ENCODE results near the gene SH3RF1. TPM values are rescaled to one million over a fixed set of nuclear protein-coding genes. Genes with fewer than 3 reads are reported as not detected.

SH3RF1 gene
- polyA plus RNA-seq, 2 donors: 1.8 to 3.1 TPM

DNA sequence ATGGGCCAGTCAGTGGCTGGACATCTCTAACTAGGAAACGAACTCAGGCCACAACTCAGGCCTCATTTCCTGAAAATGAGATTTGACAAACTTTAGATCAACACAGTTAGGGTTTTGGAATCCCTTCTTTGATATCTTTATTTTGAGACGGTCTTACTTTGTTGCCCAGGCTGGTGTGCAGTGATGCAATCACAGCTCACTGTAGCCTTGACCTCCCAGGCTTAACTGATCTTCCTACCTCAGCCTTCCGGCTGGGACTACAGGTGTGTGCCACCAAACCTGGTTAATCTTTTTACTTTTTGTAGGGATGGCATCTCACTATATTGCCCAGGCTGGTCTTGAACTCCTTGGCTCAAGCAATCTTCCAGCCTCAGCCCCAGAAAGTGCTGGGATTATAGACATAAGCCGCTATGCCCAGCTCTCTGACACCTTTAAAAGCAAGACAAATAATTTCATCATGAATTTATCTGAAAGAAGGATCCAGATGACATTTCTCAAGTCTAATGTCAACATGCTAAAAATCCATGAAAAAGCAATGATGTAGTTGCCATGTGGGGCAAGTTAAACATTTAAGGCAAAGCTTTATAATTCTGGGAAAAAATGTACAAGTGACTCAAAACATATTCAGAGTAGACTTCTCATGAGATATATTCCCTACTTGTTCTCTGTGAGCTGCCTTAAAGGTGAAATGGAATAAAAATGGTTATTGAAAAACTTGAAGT lies 171.6 kb downstream of the SH3RF1 start:
- H3K4me3 ChIP-seq (ENCODE audit: low read depth in 1 of 2, low read length in 2 of 2): no peak overlapping the region
- no peaks in the 10 kb centered on the region for H3K27me3 ChIP-seq (ENCODE audit: control insufficient read depth in 1 of 2, insufficient read depth in 2 of 2, low read length in 2 of 2)
- H3K27ac ChIP-seq (ENCODE audit: low read depth in 2 of 2, low read length in 1 of 2): no peak overlapping the region
- WGBS, 2 donors: 76 to 85% methylated on average over 4 of the region's 4 CpGs
- no peaks in the 10 kb centered on the region for H3K9me3 ChIP-seq (ENCODE audit: control insufficient read depth in 2 of 2, insufficient read depth in 1 of 2, low read depth in 1 of 2, low read length in 1 of 2)
- peaks cover 2 to 3% of the 10 kb centered on the region in 2 donors for H3K36me3 ChIP-seq (ENCODE audit: control insufficient read depth in 2 of 2, insufficient read depth in 2 of 2, low read length in 1 of 2)
- H3K4me1 ChIP-seq (ENCODE audit: control insufficient read depth in 2 of 2, insufficient read depth in 2 of 2, low read length in 1 of 2): no peaks in the 10 kb centered on the region

DNA sequence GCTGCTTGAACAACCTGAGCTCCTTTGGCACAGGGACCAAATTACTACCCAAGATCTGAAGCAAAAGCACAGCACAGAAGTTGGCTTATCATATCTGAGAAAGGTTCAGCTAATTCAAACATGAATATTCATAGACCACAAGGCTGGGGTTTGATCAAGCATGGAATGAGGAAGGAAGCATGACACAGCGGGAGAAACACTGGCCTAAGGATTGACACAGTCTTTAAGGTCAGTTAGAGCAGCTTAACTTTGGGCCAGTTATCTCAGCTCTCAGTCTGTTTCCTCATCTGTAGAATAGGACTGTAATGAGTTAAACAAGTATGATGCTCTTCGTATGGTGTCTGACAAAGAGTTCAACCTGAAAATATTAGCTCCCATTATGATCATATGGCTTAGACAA lies 172.2 kb downstream of the SH3RF1 start:
- Histone ChIP-seq H3K4me1 (ENCODE audit: control insufficient read depth in 2 of 2, insufficient read depth in 2 of 2, low read length in 1 of 2) (no peaks in the 10 kb centered on the region), H3K9me3 (ENCODE audit: control insufficient read depth in 2 of 2, insufficient read depth in 1 of 2, low read depth in 1 of 2, low read length in 1 of 2) (no peaks in the 10 kb centered on the region), H3K27me3 (ENCODE audit: control insufficient read depth in 1 of 2, insufficient read depth in 2 of 2, low read length in 2 of 2) (no peaks in the 10 kb centered on the region), H3K4me3 (ENCODE audit: low read depth in 1 of 2, low read length in 2 of 2) (no peak overlapping the region), H3K36me3 (ENCODE audit: control insufficient read depth in 2 of 2, insufficient read depth in 2 of 2, low read length in 1 of 2) (peaks cover 2 to 3% of the 10 kb centered on the region in 2 donors), H3K27ac (ENCODE audit: low read depth in 2 of 2, low read length in 1 of 2) (no peak overlapping the region)
- WGBS, 2 donors: 75 to 79% methylated on average over 2 of the region's 2 CpGs

DNA sequence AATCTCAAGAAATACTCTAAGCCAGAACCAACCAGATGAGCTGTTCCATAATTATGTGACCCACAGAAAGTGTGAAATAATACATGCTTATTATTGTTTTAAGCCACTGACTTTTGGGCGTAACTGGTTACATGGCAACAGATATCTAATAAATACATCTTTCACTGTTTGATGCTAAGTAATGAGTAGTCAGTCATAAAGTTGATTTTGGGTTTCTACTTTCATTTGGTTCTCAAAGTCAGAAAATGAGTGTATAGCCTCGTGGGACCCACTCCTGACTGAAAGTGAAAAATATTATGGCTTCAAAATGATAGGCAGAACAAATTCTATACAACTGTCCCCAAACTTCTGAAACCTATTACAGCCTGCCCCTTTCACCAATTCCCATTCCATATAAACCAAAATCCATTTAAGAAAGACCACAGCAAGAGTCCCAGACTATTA lies 172.7 kb downstream of the SH3RF1 start:
- no peaks in the 10 kb centered on the region for H3K9me3 ChIP-seq (ENCODE audit: control insufficient read depth in 2 of 2, insufficient read depth in 1 of 2, low read depth in 1 of 2, low read length in 1 of 2)
- no peaks in the 10 kb centered on the region for H3K27me3 ChIP-seq (ENCODE audit: control insufficient read depth in 1 of 2, insufficient read depth in 2 of 2, low read length in 2 of 2)
- 83 to 87% methylated on average over 2 of the region's 2 CpGs for WGBS, 2 donors
- no peak overlapping the region for H3K27ac ChIP-seq (ENCODE audit: low read depth in 2 of 2, low read length in 1 of 2)
- H3K4me1 ChIP-seq (ENCODE audit: control insufficient read depth in 2 of 2, insufficient read depth in 2 of 2, low read length in 1 of 2): no peaks in the 10 kb centered on the region
- peaks cover 2 to 3% of the 10 kb centered on the region in 2 donors for H3K36me3 ChIP-seq (ENCODE audit: control insufficient read depth in 2 of 2, insufficient read depth in 2 of 2, low read length in 1 of 2)
- no peak overlapping the region for H3K4me3 ChIP-seq (ENCODE audit: low read depth in 1 of 2, low read length in 2 of 2)

DNA sequence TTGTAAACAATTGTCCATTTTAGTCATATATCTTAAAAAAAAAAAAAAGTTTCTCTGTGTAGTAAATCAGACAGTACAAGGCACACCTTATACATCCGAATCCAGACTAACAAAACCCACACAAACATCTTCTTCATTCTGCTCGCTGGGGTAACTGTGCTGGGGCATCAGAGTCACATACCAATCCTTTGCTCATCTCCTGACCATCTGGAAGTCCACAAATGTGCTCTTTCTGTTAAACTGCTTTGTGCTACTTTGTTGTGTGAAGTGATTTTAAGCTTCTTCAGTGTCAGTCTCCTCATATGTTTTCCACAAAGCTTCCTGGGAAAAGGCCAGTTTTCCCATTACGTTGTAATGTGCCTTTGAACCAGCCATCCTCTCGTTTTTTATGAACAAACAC lies 174.5 kb downstream of the SH3RF1 start:
- 85 to 86% methylated on average over 4 of the region's 4 CpGs for WGBS, 2 donors
- Histone ChIP-seq H3K27ac (ENCODE audit: low read depth in 2 of 2, low read length in 1 of 2) (no peak overlapping the region), H3K36me3 (ENCODE audit: control insufficient read depth in 2 of 2, insufficient read depth in 2 of 2, low read length in 1 of 2) (peaks cover 2 to 3% of the 10 kb centered on the region in 2 donors), H3K27me3 (ENCODE audit: control insufficient read depth in 1 of 2, insufficient read depth in 2 of 2, low read length in 2 of 2) (no peaks in the 10 kb centered on the region), H3K4me1 (ENCODE audit: control insufficient read depth in 2 of 2, insufficient read depth in 2 of 2, low read length in 1 of 2) (no peaks in the 10 kb centered on the region), H3K9me3 (ENCODE audit: control insufficient read depth in 2 of 2, insufficient read depth in 1 of 2, low read depth in 1 of 2, low read length in 1 of 2) (peaks cover 0 to 3% of the 10 kb centered on the region in 2 donors), H3K4me3 (ENCODE audit: low read depth in 1 of 2, low read length in 2 of 2) (no peak overlapping the region)

DNA sequence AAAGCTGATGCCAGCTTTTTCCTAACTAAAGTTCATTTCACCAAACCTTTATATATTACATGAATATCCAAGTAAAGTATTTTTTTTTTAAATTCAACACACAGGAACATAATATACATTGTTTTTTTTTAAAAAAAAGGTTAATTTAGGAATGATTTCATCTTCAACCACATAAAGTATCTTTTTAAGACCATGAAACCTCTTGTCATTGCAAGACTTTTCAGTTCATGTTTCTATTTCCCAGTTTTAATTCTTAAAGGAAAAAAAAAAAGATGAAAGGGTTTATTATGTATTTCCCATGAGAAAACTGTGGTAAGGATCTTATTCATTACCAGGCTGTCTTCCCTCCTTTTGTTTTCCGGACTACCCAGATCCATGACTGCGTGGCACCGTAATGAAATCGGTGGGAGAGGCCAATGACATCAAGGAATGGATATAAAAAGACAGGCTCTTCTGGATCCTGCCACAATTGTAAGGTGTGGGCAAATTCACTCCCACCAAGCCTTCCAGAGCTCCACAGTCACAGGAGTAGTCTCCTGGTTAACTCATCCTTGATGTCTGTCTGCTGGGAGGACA lies 176.0 kb downstream of the SH3RF1 start:
- Histone ChIP-seq H3K36me3 (ENCODE audit: control insufficient read depth in 2 of 2, insufficient read depth in 2 of 2, low read length in 1 of 2) (peaks cover 2 to 3% of the 10 kb centered on the region in 2 donors), H3K27ac (ENCODE audit: low read depth in 2 of 2, low read length in 1 of 2) (no peak overlapping the region), H3K9me3 (ENCODE audit: control insufficient read depth in 2 of 2, insufficient read depth in 1 of 2, low read depth in 1 of 2, low read length in 1 of 2) (peaks cover 0 to 3% of the 10 kb centered on the region in 2 donors), H3K27me3 (ENCODE audit: control insufficient read depth in 1 of 2, insufficient read depth in 2 of 2, low read length in 2 of 2) (no peaks in the 10 kb centered on the region), H3K4me3 (ENCODE audit: low read depth in 1 of 2, low read length in 2 of 2) (no peak overlapping the region), H3K4me1 (ENCODE audit: control insufficient read depth in 2 of 2, insufficient read depth in 2 of 2, low read length in 1 of 2) (no peaks in the 10 kb centered on the region)
- 83 to 94% methylated on average over 4 of the region's 4 CpGs for WGBS, 2 donors

DNA sequence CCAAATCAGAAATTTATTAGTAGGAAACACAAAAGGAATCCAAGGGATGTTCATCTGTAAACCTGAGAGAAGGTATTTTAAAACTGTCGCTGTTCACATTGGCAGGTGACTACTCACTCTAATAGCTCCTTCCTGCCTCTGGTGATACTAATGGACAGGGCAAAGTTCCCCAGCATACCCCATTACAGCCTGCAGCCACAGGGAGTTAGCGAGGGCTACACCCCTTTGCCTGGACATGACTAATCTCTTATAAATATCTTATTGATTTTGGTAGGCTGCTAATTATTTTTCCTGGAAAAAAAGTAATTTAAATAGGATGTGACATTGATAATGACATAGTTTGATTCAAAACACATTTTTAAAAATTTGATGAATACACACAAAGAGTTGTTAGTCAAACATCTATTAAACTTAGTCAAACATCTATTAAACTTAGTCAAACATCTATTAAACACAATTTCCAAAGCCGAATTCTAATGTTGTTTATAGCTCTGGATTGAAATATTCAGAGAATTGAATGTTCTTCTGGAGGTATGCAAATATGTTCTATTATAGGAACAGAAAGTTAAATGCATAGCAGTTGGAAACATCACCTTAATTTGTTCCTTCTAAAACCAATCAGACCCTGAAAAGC lies 177.8 kb downstream of the SH3RF1 start:
- 88 to 90% methylated on average over 3 of the region's 3 CpGs for WGBS, 2 donors
- Histone ChIP-seq H3K4me1 (ENCODE audit: control insufficient read depth in 2 of 2, insufficient read depth in 2 of 2, low read length in 1 of 2) (no peaks in the 10 kb centered on the region), H3K4me3 (ENCODE audit: low read depth in 1 of 2, low read length in 2 of 2) (no peak overlapping the region), H3K27ac (ENCODE audit: low read depth in 2 of 2, low read length in 1 of 2) (no peak overlapping the region), H3K36me3 (ENCODE audit: control insufficient read depth in 2 of 2, insufficient read depth in 2 of 2, low read length in 1 of 2) (peaks cover 2 to 3% of the 10 kb centered on the region in 2 donors), H3K9me3 (ENCODE audit: control insufficient read depth in 2 of 2, insufficient read depth in 1 of 2, low read depth in 1 of 2, low read length in 1 of 2) (peaks cover 0 to 3% of the 10 kb centered on the region in 2 donors), H3K27me3 (ENCODE audit: control insufficient read depth in 1 of 2, insufficient read depth in 2 of 2, low read length in 2 of 2) (no peaks in the 10 kb centered on the region)

DNA sequence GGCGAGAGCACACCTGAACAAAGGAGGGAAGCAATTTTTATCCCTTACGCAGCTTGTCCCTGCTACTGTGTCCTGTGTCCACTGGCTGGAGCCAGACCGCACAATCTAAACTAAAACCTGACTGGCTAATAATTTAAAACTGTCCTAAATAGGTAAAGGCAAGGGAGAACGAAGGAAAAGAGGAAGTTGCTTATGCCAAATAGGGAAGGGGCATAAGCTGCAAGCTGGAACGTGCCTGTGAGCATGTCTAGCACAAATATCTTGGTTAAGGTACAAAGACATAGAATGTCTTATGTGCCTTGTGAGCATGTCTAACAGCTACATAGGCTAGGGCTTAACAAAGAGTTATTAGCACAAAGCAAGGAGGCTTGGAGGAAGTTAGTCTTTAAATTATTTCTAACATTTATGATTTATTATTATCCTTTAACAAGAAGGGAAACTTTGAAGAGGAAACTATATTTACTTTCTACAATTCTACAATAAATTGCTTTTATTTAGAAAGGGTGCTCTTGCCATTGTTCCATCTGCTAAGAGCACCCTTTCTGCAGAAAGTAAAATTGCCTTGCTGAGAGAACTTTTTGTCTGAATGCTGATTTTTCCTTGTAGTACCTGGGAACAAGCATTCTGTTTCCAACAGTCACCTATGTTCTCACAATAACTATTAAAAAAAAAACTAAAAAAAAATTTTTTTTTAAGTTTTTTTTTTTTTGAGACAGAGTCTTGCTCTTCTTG lies 180.1 kb downstream of the SH3RF1 start:
- Histone ChIP-seq H3K27me3 (ENCODE audit: control insufficient read depth in 1 of 2, insufficient read depth in 2 of 2, low read length in 2 of 2) (no peaks in the 10 kb centered on the region), H3K36me3 (ENCODE audit: control insufficient read depth in 2 of 2, insufficient read depth in 2 of 2, low read length in 1 of 2) (peaks cover 2 to 3% of the 10 kb centered on the region in 2 donors), H3K9me3 (ENCODE audit: control insufficient read depth in 2 of 2, insufficient read depth in 1 of 2, low read depth in 1 of 2, low read length in 1 of 2) (peaks cover 0 to 3% of the 10 kb centered on the region in 2 donors), H3K4me1 (ENCODE audit: control insufficient read depth in 2 of 2, insufficient read depth in 2 of 2, low read length in 1 of 2) (no peaks in the 10 kb centered on the region), H3K4me3 (ENCODE audit: low read depth in 1 of 2, low read length in 2 of 2) (no peak overlapping the region), H3K27ac (ENCODE audit: low read depth in 2 of 2, low read length in 1 of 2) (no peak overlapping the region)
- WGBS, 2 donors: 86 to 95% methylated on average over 5 of the region's 5 CpGs

DNA sequence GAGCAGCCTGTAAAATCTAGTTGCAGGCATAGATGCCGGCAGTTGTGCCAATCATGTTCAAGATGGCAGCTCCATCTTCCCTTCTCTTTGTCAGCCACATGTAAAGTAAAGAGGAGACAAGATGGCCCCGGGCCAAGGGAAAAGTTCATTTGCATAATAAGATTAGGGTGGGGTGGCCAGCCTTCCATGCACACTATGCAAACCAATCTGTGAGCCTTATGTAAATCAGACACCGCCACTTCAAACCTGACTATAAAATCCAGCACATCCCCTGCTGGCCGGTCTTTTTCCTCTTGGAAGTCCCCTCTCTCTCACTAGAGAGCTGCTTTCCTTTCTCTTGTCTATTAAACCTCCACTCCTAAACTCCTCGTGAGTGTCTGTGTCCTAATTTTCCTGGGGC lies 181.8 kb downstream of the SH3RF1 start:
- Histone ChIP-seq H3K9me3 (ENCODE audit: control insufficient read depth in 2 of 2, insufficient read depth in 1 of 2, low read depth in 1 of 2, low read length in 1 of 2) (peaks cover 0 to 3% of the 10 kb centered on the region in 2 donors), H3K4me1 (ENCODE audit: control insufficient read depth in 2 of 2, insufficient read depth in 2 of 2, low read length in 1 of 2) (no peaks in the 10 kb centered on the region), H3K27ac (ENCODE audit: low read depth in 2 of 2, low read length in 1 of 2) (no peak overlapping the region), H3K36me3 (ENCODE audit: control insufficient read depth in 2 of 2, insufficient read depth in 2 of 2, low read length in 1 of 2) (no peaks in the 10 kb centered on the region), H3K27me3 (ENCODE audit: control insufficient read depth in 1 of 2, insufficient read depth in 2 of 2, low read length in 2 of 2) (no peaks in the 10 kb centered on the region), H3K4me3 (ENCODE audit: low read depth in 1 of 2, low read length in 2 of 2) (no peak overlapping the region)
- 92 to 93% methylated on average over 5 of the region's 5 CpGs for WGBS, 2 donors

DNA sequence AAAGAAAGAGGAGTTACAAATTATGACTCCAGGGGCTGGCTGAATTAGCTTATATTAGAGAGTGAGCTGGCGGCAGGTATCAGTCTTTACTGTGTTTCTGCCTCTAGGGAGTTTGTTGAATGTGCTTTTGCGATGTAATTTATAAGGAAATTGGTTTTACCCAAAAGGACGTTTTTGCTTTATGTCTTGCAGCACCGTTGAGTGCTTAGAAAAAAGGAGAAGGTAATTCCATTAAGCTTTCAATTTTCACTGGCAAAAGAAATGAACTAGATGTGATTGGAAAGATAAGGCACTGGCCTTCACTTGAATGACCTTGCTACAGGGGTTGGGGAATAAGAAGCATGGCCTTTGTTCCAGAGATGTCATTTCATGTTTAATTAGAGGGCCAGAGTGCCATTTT lies 185.8 kb downstream of the SH3RF1 start:
- no peaks in the 10 kb centered on the region for H3K9me3 ChIP-seq (ENCODE audit: control insufficient read depth in 2 of 2, insufficient read depth in 1 of 2, low read depth in 1 of 2, low read length in 1 of 2)
- H3K4me3 ChIP-seq (ENCODE audit: low read depth in 1 of 2, low read length in 2 of 2): no peak overlapping the region
- no peaks in the 10 kb centered on the region for H3K27me3 ChIP-seq (ENCODE audit: control insufficient read depth in 1 of 2, insufficient read depth in 2 of 2, low read length in 2 of 2)
- H3K36me3 ChIP-seq (ENCODE audit: control insufficient read depth in 2 of 2, insufficient read depth in 2 of 2, low read length in 1 of 2): no peaks in the 10 kb centered on the region
- H3K27ac ChIP-seq (ENCODE audit: low read depth in 2 of 2, low read length in 1 of 2): no peak overlapping the region
- WGBS, 2 donors: 85 to 95% methylated on average over 4 of the region's 4 CpGs
- peaks cover 0 to under 1% of the 10 kb centered on the region in 2 donors for H3K4me1 ChIP-seq (ENCODE audit: control insufficient read depth in 2 of 2, insufficient read depth in 2 of 2, low read length in 1 of 2)
